GM04503 (cell line): ENCODE results near the gene ESRP2.
A peak's percentile ranks its signal among the peaks of the same experiment; 100 is the strongest.

Source experiments
- DNase-seq: peaks from one replicate; pipeline ENCODE4 v3.0.0-alpha.2; 2012; ENCODE audit warnings: low read depth

ESRP2 gene

DNA sequence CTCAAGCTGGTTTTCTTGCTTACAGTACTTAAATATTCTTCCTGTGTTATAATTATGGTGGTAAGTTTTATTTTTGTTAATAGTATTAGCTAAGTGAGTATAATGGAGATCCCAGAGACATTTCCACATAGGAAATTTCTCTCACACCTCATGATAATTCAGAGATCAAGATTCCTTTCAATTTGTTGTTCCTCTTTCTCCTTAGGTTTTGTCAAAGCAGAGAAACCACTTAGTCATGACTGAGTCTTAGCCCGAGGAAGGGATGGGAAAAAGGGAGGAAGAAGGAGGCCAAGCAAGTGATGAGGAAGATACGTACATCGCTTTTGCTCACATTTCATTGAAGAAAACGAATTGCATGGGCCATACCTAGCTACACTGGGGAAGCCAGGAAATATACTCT lies 18.4 kb downstream of the ESRP2 start:
- DNase-seq, result no peak

DNA sequence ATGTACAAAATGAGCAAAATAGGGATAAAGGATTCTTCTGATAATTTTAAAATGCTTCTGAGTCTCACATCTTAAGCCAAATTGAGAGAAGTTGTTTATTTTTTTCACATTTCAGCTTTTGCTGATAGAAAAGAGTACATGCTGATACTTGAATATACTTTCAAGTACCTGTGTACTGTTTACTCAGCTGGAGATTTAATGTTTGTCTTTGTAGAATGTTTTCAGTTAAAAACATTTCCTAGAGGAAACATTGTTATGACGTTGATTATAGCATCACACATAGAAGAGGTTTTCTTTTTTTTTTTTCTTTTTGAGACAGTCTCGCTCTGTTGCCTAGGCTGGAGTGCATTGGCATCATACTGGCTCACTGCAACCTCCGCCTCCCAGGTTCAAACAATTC lies 19.7 kb downstream of the ESRP2 start:
- DNase-seq, result no peak

DNA sequence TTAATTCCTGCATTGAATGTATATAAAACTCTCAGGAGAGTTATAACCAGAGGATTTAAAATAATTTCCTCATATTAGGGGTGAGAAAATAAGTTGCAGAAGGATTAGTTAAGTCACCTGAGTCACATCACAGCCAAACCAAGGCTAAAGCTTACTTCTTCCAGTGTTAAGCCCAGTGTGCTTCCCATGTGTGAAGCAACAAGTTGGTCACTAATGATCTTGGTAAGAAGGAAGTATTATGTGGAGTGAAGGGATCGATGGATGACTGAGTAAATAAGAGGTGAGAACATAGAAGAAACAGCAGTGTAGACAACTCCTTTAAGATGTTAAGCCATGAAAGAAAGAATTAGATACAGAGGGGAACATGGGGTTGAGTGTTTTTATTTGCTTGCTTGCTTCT lies 20.6 kb downstream of the ESRP2 start:
- no peak for DNase-seq

DNA sequence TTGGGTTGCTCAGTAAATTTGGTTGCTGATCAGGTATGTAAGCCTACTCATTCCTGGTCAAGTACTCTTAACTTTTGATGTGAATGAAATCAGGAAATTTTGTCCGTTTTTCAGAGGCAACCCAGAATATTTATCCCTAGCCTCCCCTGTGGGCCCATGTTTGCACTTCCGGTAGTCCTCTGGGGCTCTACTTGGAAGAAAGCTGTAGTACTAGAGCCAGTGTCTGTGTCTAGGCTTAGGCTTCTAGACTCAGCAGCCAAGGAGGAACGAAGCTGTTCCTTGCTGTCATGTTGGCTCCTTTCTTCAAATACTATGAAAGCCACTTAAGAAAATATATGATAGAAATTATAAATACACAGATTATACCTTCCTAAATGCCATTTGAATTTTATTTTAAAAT lies 21.2 kb downstream of the ESRP2 start:
- DNase-seq, result no peak

DNA sequence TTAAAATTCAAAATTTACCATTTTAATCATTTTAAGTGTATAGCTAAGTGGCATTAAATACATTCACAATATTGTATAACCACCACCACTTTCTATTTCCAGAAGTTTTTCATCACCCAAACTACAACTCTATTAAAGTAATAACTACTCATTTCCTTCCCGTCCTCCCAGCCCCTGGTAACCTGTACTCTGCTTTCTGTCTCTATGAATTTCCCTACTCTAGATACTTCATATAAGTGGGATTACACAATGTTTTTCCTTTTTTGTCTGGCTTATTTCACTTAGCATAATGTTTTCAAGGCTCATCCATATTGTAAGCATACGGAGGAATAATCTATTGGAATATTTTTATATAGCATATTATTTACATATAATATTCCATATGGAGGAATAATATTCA lies 29.7 kb downstream of the ESRP2 start:
- no peak for DNase-seq

DNA sequence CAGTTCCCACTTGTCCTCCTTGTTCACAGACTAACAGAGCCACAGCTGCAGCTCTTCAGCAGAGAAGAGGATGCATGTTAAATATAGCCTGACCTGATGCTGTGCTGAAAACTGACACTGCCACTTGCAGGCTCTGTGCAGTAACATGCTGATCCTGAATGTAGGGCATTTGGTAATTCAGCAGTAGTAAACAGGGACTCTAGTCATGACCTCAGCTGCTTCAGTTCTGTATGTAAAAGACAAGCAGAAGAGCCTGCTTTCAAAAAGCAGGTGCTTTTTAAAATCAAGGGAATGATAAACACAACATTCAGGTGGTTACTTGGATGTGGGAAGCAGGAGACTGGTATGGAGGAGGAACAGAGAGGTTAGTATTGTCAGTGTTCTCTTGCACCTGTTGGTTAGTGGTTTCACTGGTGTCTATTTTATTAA lies 33.8 kb downstream of the ESRP2 start:
- no peak for DNase-seq

DNA sequence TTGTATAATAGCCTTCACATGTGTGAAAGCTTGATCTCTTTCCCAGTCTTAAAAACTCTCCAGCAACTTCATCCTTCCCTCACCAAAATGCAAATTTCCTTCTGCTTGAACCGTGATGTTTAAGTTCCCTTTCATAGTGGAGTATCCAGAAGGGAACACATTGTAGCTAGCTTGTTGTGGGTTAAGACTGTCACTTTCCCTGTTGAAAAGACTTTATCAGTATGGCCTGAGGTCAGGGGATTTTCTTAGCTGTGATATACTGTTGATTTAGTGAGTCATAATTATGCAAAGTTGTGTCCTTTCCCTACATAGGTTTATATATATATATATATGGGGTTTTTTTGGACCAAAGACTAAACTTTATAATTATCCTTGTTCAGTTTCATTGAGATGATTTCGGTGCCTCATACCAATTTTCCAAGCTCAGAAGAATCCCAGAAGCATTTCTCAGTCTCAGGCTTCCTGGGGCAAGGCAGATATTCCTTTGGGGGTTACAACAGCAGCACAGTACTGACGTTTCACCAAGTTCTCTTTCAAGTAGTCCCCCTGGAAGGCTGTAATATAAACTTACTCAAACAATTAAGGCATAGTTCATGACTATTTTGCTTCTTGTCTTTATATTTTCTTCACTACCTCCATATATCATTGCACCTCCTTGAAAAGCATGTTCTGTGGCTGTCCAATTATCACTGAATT lies 35.7 kb downstream of the ESRP2 start:
- DNase-seq, result no peak

DNA sequence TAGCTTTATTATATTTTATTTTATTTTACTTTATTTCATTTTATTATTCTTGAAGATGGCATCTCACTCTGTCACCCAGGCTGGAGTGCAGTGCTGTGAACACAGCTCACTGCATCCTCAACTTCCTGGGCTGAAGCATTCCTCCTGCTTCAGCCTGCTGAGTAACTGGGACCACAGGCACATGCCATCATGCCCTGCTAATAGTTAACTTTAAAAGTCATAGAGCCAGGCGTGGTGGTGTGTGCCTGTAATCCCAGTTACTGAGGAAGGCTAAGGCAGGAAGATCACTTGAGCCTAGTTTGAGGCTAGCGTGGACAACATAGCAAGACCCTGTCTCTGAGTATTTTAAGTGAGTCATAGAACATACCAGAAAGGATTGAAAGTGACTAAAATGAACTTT lies 38.7 kb downstream of the ESRP2 start:
- DNase-seq, result peak; percentile 12

DNA sequence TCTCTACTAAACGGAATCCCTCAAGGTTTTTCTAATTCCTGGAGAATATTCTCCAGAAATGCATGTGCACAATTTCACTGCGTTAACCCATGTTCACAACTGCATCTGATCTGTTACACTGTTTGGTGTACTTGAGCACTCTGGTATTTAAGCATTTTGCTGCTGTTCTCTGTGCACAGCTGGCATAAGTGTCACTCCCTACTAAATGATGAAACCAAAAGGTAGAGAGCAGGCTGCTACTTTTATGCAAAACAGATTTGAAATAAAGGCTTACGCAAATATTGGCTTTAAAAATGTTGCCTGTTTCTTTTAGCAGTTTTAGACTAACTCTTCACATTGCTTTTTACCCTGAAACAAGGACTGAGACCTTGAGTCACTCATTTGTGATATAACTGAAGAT lies 41.7 kb downstream of the ESRP2 start:
- no peak for DNase-seq

DNA sequence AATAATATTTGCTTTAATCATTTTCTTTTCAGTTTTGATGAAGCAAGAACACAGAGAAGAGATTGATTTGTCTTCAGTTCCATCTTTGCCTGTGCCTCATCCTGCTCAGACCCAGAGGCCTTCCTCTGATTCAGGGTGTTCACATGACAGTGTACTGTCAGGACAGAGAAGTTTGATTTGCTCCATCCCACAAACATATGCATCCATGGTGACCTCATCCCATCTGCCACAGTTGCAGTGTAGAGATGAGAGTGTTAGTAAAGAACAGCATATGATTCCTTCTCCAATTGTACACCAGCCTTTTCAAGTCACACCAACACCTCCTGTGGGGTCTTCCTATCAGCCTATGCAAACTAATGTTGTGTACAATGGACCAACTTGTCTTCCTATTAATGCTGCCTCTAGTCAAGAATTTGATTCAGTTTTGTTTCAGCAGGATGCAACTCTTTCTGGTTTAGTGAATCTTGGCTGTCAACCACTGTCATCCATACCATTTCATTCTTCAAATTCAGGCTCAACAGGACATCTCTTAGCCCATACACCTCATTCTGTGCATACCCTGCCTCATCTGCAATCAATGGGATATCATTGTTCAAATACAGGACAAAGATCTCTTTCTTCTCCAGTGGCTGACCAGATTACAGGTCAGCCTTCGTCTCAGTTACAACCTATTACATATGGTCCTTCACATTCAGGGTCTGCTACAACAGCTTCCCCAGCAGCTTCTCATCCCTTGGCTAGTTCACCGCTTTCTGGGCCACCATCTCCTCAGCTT lies 45.0 kb downstream of the ESRP2 start:
- DNase-seq, result no peak

DNA sequence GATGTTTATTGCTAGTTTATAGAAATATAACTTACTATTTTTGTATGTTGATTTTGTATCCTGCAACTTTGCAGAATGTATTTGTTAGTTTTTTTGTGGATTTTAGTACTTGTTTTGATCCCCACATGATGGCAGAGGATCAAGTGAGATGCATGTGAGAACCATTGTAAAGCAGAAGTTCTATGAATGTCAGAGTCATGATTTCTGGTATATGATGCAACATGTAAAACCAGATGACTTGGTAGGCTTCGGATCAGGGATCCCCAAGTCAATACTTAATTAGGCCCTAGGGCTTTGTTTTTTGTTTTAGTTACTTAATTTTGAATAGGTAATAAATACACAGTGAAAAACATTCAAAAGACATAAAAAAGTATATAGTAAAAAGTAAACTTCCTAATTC lies 45.8 kb downstream of the ESRP2 start:
- DNase-seq, result no peak

DNA sequence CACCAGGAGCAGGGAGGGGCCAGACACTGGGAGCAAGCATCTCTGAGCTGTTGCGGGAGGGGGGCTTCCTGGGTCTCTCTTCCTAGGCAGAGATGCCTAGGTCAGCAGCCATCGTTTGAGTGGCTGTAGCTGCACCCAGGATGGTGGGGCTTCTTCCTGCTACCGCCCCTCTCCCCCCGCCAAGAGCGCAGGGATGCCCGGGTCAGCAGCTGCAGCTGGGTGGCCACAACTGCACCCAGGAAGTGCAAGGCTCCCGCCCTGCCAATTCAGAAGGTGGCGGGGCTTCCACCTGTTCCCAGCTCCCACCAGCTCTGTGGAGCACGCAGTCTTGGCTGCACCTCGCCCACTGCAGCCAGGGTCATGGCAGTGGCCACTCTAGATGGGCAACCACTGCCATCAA lies 47.8 kb downstream of the ESRP2 start:
- DNase-seq, result no peak

DNA sequence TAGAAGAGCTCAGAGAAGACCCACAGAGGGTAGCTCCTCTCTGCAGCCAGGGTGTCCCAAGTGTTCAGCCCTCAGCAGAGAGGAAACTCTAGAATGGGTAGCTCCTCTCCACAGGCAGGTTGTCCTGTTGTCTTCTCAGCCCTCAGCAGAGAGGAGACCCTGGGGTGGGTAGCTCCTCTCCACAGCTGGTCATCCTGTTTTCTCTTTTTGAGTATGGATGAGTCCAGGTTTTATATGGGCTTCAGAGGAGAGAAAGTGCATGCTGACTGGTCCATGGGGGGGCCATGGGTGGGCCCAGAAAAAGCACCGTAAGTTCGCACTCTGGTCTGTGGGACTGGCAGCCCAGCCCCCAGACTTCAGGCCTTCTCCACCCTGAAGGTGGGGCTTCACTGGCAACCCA lies 48.4 kb downstream of the ESRP2 start:
- no peak for DNase-seq

DNA sequence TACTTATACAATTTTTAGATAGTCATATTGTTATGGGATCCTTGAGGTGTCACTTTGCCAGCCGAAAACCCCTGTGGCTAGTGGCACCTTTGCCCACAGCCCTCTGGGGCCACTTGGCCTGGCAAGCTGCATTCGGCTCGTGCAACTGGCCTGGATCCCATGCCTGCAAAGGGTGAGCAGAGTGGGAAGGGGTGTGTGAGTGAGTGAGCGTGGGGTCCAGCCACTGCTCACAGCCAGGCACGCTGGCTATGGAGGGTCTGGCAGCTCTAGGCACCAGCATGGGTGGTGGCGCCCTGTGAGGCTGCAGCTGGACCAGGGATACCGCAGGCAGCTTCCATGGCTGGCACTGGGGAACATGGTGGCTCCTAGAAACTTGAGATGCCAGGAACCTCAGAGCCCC lies 49.0 kb downstream of the ESRP2 start:
- DNase-seq, result no peak

DNA sequence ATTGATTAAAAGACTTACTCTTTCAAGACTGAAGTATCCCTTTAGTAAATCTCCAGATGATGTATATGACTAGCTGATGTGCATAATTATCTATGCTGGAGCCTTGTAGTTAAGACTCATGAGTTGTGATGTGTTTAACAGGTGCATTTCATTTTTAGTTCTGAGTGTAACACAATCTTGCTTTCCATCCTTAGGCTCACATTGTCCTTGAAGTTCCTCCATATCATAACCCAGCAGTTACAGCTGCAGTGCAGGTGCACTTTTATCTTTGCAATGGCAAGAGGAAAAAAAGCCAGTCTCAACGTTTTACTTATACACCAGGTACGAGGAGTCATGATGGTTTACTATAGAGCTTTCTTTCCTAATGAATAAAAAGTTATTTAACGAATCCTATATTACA lies 52.9 kb downstream of the ESRP2 start:
- no peak for DNase-seq

DNA sequence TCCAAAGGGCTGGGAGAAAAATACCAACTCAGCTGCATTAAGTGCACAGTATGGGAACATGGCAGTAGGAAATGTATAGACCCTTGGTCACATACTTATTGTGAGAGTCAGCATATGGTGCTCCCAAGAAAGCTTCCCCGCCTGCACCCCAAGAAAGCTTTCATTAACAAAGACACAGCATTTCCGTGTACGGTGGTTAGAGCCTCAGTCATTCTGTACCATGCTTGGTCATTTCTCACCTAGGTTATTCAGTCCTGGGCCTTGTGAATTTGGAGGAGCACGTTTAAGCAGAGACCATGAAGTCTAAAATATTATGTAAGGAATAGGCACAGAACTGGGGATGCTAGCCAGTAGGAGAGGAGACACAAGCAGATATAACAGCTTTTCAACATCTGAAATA lies 56.1 kb downstream of the ESRP2 start:
- DNase-seq, result no peak

DNA sequence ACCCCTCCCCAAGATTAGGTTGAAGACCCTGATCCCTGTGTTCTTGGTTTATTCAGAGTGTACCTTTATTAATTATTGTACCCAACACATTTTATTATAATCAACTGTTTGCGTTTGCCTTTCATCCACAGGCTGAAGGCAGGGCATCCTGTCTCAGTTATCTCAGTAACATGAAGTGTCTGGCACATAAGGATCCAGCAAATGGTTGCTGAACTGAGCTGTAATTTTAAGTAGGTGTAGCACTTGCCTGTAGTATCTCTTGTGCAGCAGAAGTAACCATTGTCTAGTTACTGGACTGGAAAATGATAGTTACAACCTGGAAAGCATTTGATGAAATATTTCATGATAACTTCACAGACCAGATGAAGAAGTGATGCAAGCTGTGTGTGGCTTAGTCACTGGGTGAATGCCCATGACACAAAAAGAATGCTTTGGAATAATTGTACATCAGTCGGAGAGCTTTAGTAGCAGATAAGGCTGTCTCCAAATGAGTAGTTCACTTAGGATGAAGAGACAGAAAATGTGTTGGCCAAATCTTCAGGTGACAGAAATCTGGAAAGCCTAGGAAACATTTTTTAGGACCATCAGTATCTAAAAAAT lies 56.6 kb downstream of the ESRP2 start:
- peak; percentile 10 for DNase-seq
